ENCODE measurements around the gene ZNF423. TPM values are rescaled to one million over a fixed set of nuclear protein-coding genes. Genes with fewer than 3 reads are reported as not detected.
"Not testable (repeated sequence)": the region's sequence is repeated elsewhere in the genome, so short reads cannot be mapped to it uniquely, and the experiment has no call there.

The ZNF423 gene
- total RNA-seq, 1 donor from 2014 or later: 12.3 TPM

DNA sequence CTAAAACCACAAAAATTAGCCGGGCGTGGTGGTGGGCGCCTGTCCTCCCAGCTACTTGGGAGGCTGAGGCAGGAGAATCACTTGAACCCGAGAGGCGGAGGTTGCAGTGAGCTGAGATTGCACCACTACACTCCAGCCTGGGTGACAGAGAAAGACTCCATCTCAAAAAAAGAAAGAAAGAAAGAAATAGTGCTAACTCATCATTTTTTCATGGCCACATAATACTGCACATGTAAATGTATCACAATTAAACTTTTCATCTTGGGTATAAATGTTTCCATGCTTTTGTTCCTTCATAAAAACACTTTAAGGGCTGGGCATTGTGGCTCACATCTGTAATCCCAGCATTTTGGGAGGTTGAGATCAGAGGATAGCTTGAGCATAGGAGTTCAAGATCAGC is 15.9 kb upstream of the ZNF423 start:
- DNase-seq (ENCODE audit: low spot score): not testable (repeated sequence)

DNA sequence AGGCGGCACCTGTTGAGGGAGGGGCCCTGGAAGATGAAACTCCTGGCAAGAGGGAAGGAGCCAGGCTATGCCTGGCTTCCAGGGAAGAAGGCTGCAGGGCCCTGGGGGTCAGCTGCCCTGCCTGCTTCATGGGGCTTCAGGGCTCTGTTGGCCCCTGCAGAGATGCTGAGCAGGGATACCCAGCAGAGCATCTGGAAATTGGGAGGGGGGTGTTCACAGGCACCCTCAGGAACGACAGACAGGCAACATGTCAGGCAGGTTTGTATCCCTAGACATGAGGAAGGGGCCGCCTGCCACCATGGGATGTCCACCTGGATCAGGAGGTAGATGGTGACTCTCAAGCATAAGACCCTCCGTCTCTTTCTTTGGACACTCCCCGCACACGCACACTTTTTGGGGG is 13.8 kb upstream of the ZNF423 start:
- no peak for DNase-seq (ENCODE audit: low spot score)

DNA sequence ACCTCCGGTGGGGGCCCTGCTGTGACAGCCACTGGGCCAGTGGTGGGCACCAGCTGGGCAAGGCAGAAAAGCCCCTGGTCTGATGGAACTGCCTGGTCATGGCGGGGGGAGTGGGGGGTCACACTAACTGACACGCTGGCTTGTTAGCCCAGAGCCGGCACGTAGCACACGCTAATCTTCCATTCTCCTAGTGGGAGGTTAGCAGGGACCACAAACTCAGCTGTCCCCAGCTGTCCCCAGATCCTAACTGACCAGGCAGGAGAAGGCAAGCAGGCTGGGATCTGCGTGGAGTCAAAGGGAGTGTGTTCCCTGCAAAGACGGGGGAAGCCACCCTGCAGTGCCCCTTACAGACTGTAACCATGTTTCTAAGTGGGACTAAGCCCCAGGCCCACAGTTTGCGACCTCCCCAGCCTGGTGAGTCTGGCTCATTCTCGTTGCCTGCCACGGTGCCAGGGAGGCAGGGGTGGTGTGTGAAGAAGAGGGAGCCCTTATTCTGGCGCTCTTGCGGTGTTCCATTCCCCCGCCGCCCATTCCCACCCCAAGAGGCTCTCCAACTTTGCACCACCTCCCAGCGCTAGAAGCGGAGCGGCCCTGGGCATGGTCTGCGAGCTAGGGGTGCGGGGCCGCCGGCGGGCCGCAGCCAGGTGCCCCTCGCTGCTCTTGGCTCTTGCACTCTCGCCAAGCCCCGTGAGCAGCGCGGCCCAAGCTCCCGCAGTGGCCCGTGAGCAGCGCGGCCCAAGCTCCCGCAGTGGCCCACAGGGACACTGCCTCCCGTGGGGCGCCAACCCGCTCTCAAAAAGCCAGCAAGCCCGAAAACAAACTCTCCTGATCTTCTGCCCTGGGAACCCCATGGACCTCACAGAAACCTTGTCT is 12.1 kb upstream of the ZNF423 start:
- DNase-seq (ENCODE audit: low spot score): no peak

DNA sequence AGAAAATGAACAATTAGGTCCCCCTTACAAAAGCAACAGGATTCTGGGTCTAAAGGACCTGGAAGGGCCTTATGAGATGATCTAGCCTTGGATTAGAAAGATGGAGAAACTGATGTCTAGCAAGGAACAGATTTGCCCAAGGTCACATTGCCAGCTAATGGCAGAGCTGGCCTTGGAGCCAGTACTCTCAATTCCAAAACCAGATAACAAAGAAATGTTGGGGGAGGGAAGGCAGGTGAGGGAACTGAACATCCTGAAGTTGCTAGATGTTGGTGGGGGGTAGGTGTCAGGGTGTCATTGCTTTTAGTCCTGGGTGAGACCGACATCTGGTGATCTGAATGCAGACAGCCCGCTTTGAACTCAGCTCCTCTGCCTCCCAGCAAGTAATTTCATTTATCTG is 11.3 kb upstream of the ZNF423 start:
- DNase-seq (ENCODE audit: low spot score): no peak

DNA sequence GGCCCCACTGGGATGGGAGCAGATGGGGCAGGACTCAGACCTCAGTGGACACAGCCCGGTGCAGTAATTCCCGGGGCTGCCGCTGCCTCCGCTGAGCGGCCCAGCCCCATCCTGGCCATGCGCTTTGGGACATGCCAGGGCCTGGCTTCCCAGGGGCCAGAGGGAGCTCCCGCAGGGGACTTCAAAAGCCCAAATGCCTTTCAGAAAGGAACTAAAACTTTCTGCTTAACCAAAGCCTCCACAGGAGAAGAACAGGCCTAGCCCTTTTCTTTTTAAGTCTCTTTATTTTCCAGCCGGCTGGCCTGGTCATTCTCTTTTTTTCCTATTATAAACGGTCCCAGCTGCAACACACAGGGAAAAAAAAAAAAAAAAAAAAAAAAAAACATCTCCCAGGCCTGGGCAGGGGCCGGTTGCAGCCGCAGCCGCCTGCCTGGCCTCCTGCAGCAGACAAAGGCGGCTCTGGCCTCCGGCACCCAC is 10.7 kb upstream of the ZNF423 start:
- DNase-seq (ENCODE audit: low spot score): peak; percentile 56

DNA sequence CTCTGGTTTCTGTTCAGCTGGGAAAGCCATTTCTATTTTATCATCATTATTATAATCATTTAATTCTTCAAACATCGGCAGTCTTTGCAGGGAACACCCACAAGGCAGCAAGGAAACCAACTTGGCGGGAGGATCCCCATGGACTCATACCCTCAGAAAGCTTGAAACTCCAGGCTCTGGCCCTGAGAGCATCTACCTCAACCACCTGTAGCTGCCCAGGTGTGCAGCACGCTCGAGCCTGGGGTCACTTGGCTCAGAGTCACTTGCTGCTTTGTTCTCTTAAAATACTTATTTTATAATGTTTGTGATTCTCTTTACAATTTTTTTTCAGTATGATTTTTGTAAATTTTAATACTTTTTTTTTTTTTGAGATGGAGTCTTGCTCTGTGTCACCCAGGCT is 6.8 kb upstream of the ZNF423 start:
- DNase-seq (ENCODE audit: low spot score): no peak

DNA sequence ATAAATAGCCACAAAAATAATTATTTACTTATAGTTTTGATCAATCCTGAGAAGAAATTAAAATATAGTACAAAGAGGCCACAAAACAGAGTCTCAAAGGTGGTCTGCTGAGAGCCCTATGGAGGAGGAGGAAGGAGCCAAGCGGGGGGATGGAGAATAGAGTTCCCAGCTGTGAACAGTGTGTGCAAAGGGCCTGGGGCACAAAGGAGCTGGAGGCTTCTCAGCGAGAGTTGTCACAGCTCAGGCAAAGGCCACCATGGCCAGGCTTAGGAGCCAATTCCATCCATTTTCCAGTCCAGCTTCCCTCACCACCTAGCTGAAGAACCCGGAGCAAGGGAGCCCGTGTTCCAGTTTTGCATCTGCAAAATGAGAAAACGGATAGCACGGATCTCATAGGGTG is 5.4 kb upstream of the ZNF423 start:
- DNase-seq (ENCODE audit: low spot score): no peak

DNA sequence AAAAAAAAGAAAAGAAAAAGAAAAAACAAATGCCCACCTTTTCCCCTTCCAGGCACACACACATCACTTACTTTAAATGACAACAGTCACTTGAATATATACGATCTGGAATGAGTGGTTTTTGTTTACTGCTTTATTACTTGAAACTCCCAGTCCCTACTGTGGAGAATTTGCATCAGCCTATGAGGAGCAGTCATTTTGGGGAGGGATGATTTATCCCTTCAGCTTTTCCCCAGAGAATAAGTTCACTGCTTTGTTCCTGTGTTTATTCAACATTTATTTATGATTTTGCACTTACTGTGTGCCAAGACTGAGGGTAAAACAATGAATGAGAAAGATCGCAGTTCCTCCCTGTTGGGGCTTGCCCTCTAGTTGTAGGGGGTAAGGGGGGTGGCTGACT is 4.7 kb upstream of the ZNF423 start:
- no peak for DNase-seq (ENCODE audit: low spot score)

DNA sequence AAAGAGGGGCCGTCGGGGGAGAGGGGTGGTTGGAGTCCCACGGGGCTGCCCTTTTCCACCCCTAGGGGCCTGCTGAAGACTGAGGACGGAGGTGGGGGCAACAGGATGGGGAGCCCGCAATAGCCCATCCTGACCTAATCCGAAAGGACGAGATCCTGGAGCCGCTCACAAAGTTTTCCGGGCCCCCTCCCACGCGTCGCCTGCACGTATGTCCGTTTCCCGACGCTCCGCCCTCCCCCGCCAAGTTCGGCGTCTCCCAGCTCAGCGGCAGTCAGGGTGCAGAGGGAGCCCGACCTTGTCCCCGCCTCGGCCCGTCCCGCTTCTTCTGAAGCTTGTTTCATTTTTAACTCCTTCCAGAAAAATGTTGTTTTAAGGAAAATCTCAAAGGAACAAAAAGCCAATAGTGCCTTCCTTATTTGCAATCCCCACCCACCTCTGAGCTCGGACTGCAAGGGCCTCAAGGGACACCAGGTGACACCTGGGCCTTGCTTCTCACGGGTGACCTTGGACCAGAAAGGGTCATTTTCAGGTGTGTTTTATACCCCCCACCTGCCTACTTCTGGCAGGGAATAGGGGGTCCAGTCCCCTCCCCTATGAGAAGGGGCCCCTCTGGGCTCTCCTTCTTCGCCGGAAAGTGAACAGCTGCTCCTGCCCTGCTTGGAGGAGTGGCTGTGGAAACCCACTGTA is 3.4 kb upstream of the ZNF423 start:
- DNase-seq (ENCODE audit: low spot score): peak; percentile 79

DNA sequence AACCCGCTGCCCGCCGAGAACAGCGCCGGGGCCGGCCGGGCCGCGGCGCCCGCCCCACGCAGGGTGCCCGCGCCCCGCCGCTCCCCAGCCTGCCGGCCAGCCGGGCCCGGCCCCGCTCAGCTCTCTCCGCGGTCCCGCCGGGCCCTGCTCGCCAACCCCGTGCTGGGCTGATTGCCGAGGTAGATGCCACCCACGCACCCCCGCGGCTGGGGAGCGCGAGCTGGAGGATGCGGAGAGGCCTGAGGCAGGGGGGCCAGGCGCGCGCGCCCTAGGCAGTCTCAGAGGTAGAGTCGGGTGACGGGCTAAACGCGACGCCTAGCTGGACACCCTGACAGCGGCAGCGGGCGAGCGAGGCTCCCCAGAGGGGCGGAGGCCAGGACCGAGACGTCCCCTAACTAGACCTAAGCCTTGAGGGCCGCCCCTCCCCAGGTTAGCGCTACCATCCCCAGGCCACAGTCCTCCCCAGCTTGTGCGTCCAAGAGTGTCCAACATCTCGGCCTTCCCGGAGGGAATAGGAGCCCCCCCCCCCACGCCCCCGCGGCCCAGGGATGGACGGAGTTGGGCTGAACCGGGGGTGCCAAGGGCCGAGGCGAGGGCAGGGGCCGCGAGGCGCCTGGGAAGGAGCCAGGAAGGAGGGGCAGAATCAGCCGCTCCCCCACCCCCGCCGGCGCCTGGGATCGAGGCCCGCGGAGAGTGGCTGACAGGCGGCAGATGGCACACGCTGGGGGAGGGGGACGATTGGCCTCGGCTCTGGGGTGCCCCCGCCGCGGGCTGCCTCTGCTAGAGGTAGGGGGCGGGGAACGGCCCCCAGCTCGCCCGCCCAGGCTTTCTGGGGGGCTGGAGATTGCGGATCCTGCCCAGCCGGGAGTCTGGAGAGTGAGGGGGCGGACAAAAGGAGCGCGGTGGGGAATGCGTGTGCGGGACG is 2.5 kb upstream of the ZNF423 start:
- peak; percentile 72 for DNase-seq (ENCODE audit: low spot score)

DNA sequence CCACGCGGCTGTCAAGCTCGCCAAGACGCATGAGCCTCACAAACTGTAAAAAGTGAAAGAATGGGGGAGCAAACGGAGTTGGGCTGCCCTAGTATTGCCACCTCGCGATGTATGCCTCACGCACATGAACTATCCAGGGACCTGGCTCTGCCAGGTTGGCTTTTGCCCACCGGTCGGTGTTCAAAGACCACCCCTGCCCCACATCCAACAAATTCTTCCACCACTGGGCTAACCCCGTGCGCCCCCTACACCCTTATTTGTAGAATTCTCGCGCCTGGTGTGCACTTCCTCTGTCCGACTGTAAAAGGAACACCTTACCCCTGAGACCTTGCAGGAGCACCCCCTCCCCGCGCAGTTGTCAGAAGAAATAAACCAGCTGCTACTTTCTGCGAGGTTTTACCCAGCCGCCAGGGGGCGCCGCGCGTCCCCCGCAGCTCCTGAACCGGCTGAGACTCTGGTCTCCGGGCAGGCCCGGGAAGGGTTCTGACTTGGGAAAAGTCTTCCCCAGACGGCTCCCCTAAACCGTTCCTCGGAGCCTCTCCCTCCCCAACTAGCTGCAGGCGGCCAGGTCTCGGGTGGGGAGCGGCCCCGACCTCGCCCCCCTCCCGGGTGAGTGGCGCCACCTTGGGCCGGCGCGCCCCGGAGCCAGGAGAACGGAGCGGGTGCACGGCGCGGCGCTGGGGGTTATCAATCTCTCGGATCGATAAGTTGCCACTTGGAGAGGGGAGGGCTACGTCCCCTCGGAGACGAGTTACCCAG is 1.7 kb upstream of the ZNF423 start:
- DNase-seq (ENCODE audit: low spot score): peak; percentile 66

DNA sequence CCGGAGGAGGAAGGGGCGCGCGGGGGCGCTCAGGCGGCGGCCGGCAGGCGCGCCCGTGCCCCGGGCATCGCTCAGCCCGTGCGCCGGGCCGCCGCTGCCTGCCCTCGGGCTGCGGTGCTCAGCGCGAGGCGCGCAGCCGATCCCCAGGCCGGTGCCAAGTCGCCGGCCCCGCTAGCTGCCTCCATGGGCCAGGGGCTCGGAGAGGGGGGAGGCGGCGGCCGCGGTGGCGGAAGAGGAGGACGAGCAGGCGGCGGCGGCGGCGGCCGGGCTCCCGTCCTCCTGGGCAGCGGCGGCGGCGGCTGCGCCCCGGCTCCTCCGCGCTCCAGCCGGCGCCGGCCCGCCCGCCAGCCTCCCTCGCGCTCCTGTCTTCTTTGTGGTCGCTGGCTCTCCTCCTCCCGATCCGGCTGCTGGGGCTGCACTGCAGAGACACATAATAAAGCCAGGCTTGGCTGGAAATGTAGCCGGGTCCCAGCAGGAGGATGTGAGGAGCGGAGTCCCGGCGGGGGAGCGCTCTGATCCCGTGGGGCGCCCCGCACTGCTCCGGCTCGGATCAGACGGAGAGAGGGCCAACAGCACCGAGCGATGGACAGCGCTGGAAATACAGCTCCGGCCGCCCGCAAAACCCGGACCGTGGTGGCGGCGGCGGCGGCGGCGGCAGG is 889 bp upstream of the ZNF423 start:
- peak; percentile 91 for DNase-seq (ENCODE audit: low spot score)

DNA sequence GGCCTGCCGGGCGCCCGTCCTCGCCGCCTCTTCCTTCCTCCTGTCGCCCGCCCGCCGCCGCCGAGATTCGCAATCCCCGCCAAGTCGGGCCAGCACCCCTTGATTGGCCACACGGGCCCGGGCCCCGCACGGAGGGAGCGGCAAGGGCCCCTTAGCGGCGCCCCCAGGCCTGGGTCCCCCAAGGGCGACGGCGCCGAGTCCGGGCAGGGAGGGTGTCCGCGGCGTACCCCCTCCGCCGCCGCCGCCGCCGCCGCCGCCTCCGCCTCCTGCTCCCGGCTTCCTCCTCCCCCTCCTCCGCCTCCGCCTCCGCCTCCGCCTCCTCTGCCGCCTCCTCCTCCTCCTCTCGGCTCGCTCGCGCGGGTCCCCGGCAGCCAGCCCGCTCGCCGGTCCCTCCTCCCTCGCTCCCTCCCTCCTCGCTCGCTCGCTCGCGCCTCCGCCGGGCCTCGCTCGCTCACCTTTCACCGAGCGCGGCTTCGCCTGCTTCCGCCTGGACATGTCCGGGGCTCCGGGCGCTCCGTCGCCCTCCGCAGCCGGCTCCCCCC is 561 bp downstream of the ZNF423 start:
- peak; percentile 95 for DNase-seq (ENCODE audit: low spot score)

DNA sequence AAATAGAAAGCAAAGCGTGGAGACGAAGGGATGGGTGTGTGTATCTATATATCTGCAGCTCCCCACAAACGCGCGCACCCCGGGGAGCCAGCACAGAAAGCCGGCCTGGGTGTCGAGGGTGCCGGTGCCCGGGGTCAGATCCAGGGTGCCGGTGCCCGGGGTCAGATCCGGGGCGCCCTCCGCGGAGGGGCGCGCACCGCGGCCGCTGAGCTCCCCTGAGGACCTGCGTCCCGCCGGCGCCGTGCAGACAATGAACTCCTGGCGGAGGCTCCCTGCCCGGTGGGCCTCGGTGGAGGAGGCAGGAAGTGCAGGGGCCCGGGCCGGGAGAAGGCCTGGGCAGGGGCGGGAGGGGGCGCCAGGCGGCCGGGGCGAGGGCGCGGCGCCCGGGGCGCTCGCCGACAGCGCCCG is 1.1 kb downstream of the ZNF423 start:
- peak; percentile 55 for DNase-seq (ENCODE audit: low spot score)

DNA sequence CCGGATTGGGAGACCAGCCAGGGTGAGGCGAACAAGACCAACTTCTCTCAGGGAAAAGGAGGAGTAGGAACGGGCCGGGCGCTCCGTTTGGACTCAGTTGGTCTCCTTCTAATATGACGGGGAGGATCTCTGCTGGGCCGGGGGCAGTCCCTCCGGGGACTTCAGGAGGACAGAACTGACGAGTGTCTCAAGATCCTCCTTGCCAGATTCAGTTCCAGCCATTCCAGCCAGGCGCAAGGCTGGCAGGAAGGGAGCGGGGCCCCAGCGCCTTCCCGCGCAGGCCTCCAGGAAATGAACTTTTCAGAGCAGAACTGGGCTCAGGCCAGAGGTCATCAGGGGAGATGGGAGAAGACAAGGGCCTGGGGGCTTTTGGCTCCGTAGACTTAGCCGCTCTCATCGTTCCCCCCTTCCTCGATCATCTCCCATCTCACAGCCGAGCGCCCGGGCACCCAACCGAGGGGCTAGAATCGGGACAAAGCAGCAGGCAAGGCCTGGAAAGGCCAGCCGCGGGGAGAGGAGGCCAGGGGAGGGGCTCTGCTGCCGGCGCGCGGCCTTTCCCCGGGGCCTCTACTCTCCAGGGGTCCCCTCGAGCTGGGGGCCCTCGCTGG is 1.6 kb downstream of the ZNF423 start:
- DNase-seq (ENCODE audit: low spot score): peak; percentile 65

DNA sequence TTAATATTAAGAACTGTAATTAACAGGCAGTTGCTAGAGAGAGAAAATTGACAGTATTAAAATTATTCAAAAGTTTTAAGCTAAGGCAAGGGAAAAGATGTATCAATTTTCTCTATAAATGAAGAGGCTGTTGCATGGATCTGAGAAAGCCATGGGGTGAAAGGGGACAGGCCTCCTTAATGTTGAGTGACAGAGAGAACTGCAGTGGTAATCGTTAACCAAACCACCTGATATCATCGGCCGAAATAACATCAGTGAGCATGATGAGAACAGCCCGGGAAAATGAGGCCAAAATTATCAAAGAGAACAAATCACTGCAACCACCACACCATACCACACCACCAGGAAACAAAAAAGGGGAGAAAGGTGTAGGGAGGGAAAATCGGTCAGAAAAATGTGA is 3.6 kb downstream of the ZNF423 start:
- DNase-seq (ENCODE audit: low spot score): no peak

DNA sequence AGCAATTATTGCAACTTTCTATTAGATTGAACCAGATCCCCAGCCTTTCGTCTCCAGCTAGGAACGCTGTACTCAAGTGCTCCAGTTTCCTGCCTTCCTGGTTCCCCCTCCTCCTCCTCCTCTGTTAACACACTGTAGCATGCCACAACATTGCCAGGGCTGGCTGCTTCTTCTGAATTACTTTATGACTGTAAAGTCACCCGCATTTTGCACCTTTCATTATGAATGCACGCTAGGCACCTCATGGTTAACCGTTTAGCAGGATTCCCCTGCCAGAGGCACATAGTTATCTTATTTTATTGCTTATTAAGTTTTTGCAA is 4.5 kb downstream of the ZNF423 start:
- DNase-seq (ENCODE audit: low spot score): no peak

DNA sequence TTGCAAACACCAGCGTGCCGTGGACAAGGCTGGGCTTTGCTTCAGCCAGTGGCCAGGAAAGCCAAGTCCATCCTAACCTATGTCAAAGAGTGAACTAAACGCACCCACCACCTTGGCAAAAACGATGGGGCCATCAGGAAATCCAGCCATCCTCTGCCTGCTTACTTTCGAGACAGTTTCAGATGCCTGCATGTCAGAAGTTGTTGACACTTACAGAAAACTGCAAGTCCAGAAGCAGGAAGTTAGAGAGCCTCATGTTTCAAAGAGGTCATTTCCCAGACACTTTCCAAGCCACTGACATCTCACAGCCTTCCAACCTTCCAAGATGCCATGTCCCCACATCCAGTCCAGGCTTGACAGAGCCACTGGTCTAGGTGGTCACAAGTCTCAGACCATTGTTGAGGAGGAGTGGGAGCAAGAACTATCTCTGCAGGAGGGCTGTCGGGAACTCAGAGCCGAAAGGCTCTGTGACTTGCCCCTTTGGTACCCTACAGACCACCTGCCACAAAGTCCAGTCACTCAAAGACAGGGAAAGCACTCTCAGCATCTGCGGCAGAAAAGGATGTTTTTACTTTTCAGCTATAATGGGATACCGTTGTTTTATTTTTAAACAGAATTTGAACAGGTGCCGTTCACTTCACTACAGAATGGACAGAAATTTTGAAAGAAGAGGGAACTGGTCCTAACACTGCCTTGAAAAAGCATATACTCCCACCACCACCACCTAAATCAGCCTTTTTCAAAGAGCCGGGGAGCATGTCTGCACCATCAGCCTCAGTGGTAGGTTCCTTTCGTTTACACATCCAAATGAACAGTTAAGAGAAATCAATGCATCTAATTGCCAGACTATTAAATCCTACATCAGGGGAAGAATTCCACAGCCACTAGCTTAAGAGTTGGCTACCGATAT is 5.1 kb downstream of the ZNF423 start:
- no peak for DNase-seq (ENCODE audit: low spot score)

DNA sequence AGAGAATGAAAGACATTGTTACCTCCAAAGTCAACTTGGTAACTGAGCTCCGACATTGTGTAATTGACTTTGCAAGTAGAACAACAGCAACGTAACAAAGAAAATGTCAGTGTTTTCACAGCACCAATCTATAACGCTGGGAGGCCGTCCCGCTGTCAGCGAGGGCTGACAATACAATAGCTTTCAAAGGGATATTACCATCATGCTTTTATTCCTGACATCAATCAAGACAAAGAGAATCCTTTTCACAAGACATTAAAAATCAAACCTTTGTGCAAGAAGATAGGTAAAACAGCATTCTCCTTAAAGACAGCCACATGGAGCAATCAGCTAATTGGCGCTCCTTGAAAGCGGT is 6.2 kb downstream of the ZNF423 start:
- DNase-seq (ENCODE audit: low spot score): no peak

All from umbilical cord (tissue), 2 donors.